ENCODE results near the gene KCNQ4. TPM values are rescaled to one million over a fixed set of nuclear protein-coding genes. Genes with fewer than 3 reads are reported as not detected.

Gene KCNQ4
- total and polyA plus RNA-seq, 2 of the 4 experiments (the other 2 are of a cell fraction) = 0.07 TPM; not detected in 1

DNA sequence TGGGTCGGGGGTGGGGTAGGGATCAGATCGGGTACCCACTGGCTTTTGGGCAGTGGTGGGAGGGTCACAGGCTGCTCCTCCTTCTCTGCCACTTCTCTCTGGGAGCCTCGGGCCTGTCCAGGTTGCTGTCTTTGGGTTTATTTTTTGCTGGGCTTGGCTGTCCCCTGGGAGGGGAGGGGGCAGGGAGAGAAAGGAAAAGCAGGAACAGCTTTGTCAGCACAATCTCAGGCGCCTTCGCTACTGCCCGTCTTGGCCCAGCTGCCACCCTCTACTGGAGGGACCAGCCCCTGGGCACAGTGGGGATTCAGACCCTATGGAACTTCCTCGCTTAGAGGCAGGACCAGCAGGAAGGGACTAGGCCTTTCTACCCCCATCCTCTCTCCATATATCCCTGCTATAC is 8.4 kb downstream of the KCNQ4 start:
- H3K79me1 ChIP-seq (ENCODE audit: low read depth in 1 of 2, low read length in 2 of 2) = no peaks in the 10 kb centered on the region
- H2AFZ ChIP-seq (replicated peaks; ENCODE audit: low read length, poor library complexity) = no peak overlapping the region
- no peaks in the 10 kb centered on the region for H3K9me3 ChIP-seq (ENCODE audit: control insufficient read depth, insufficient read depth, low read length)
- H3K27ac ChIP-seq (ENCODE audit: insufficient read depth, low read length) = no peak overlapping the region
- WGBS, 2 experiments (ENCODE audit: extremely low coverage in 2 of 2, insufficient read length in 1 of 2) = no CpG with 5 or more reads among the region's 7 CpGs
- dilution Hi-C loops (cut with HindIII; ENCODE audit: low sequenced_read_pairs, unreplicated experiment) = no loop called here
- no peak overlapping the region for H2AK9ac ChIP-seq (replicated peaks; ENCODE audit: low read depth, low read length, poor library complexity)
- BruUV-seq (replicated peaks) = no TSS peak
- no peak overlapping the region for H2BK5ac ChIP-seq (ENCODE audit: low read depth, low read length, poor library complexity, severe bottlenecking)
- no peaks in the 10 kb centered on the region for H3K36me3 ChIP-seq (ENCODE audit: control insufficient read depth, insufficient read depth, low read length)
- H3K4ac ChIP-seq (ENCODE audit: low read depth, low read length) = no peak overlapping the region
- H3K4me3 ChIP-seq (ENCODE audit: insufficient read depth, low read depth, low read length) = no peak overlapping the region
- no peaks in the 10 kb centered on the region; the same call in 1 of the 2 replicates for H3K4me1 ChIP-seq (ENCODE audit: control insufficient read depth, insufficient read depth, low read length)
- no peak overlapping the region for H2AK5ac ChIP-seq (ENCODE audit: low read depth, low read length)
- peaks cover 66% of the 10 kb centered on the region for H3K27me3 ChIP-seq (ENCODE audit: control insufficient read depth, insufficient read depth, low read length)
- in situ Hi-C loops (cut with MboI; ENCODE audit: low sequenced_read_pairs) = no loop called here
- H3K23ac ChIP-seq (ENCODE audit: low read depth, low read length) = no peak overlapping the region
- no peak for TF ChIP-seq BHLHE40 (IDR thresholded peaks at IDR 0.05; ENCODE audit: low read depth, low read length)
- no peak for TF ChIP-seq CEBPB (IDR thresholded peaks at IDR 0.05; ENCODE audit: low read depth, low read length)
- TF ChIP-seq CHD1 (IDR thresholded peaks at IDR 0.05; ENCODE audit: low read depth, low read length) = no peak
- TF ChIP-seq MXI1 (IDR thresholded peaks at IDR 0.05; ENCODE audit: borderline replicate concordance, low read depth, low read length) = no peak
- no peak for TF ChIP-seq ELK1 (IDR thresholded peaks at IDR 0.05; ENCODE audit: borderline replicate concordance, low read depth, low read length)
- no peak for TF ChIP-seq RAD21 (IDR thresholded peaks at IDR 0.05; ENCODE audit: low read length)
- TF ChIP-seq RCOR1 (IDR thresholded peaks at IDR 0.05; ENCODE audit: insufficient replicate concordance, low read length) = no peak
- no peak for TF ChIP-seq NFE2L2 (IDR thresholded peaks at IDR 0.05; ENCODE audit: low read depth, low read length)
- TF ChIP-seq POLR2A (IDR thresholded peaks at IDR 0.05; ENCODE audit: low read depth, low read length) = no peak
- TF ChIP-seq, protein P1, sequence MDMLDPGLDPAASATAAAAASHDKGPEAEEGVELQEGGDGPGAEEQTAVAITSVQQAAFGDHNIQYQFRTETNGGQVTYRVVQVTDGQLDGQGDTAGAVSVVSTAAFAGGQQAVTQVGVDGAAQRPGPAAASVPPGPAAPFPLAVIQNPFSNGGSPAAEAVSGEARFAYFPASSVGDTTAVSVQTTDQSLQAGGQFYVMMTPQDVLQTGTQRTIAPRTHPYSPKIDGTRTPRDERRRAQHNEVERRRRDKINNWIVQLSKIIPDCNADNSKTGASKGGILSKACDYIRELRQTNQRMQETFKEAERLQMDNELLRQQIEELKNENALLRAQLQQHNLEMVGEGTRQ (IDR thresholded peaks at IDR 0.05; ENCODE audit: low read depth, low read length) = no peak
- H3K4me2 ChIP-seq (ENCODE audit: low read depth, low read length) = no peak overlapping the region
- no peak for DNase-seq
- H3K9ac ChIP-seq (ENCODE audit: low read depth, low read length) = no peak overlapping the region
- H4K91ac ChIP-seq (ENCODE audit: insufficient read depth, low read depth, low read length) = no peak overlapping the region
- H4K5ac ChIP-seq (ENCODE audit: low read depth, low read length) = no peak overlapping the region
- ChIA-PET POLR2A (ENCODE audit: unreplicated experiment) (no interaction called here), CTCF (no interaction called here)
- no peak overlapping the region for H2BK15ac ChIP-seq (ENCODE audit: low read depth, low read length)
- no peak overlapping the region for H3K14ac ChIP-seq (replicated peaks; ENCODE audit: low read depth, low read length)
- no peak for ATAC-seq (ENCODE audit: low read depth)
- H3K56ac ChIP-seq (ENCODE audit: extremely low read depth, insufficient read depth, low read length) = no peak overlapping the region
- H3K18ac ChIP-seq (ENCODE audit: low read depth, low read length) = no peak overlapping the region
- intact Hi-C loops (cut with micrococcal nuclease) = no loop called here
- no peak overlapping the region for H2BK20ac ChIP-seq (ENCODE audit: low read depth, low read length)
- no peak overlapping the region for H4K8ac ChIP-seq (ENCODE audit: low read depth in 2 of 2, low read length in 2 of 2)
- H4K20me1 ChIP-seq (ENCODE audit: insufficient read depth, low read length) = no peaks in the 10 kb centered on the region
- H3K9me1 ChIP-seq (ENCODE audit: insufficient read depth, low read length) = no peaks in the 10 kb centered on the region
- H2BK120ac ChIP-seq (ENCODE audit: low read depth, low read length) = no peak overlapping the region

Data from IMR-90 (cell line).